HG02759 (cell line): ENCODE data around the gene ARHGAP24.

Source experiments
- ATAC-seq: cut with Tn5 transposase; IDR thresholded peaks from one replicate; pipeline ENCODE4 v1.9.1; 2021; ENCODE audit warnings: mild to moderate bottlenecking, moderate library complexity; ENCODE audit not compliant: unreplicated experiment

The ARHGAP24 gene

DNA sequence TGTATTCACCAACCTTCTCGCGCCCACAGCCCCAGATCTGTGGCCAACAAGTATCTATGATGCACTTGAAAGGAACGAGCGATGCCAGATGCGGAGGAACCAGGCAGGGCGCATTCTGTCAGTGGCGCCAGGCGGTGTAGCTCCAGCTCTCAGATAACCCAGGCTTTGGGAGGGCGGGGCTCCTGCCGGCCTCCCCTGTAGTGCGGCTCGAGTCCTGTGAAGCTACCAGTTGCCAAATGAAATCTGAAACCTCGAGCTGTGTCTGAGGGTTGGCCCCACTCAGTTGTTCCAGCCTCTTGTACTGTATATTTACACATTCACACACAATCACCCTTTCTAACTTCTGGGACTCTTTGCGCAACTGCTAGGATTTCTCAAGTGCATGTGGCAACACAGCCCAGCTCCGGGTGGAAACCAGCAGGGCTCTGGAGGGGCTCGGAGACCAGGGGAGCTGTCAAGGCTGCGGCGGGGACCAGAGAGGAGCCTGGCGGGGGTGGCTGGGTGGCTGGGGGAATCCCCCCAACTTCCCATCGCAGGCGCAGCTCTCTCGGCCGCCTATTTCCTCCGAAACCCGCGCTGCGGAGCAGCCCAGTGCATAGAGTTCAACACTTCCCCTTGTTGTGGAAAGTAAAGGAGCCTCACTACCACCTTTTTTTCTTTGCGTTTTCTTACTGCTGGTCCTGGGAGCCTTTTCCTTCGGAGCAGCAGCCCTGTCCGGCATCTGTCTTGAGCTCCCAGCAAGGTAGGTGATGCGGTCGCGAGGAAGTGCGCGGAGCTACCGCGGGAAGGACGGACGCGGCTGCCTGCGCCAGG lies at the start of gene ARHGAP24:
TSS of gene ARHGAP24 (plus strand) at position 333 of the 813 bp plus-strand sequence.
- peak; percentile 90 for ATAC-seq

DNA sequence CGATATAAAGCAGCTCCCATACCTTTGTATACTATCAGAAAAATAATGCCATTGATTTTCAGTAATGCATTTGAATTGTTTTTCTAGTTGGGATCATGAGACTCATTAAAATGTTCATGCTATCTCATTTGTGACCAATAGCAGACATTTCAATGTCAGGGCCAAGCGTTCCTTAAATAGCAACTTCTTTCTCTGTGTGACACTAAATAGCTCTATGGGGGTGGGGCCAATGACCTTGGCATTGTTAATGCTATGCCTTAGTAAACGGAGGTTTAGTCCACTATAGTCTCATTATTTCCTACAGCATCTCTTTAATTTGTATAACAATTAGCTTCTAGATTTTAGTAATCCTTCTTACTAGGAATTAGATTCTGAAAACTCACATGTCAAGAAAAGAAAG lies 48.6 kb upstream of the ARHGAP24 start:
- no peak for ATAC-seq

DNA sequence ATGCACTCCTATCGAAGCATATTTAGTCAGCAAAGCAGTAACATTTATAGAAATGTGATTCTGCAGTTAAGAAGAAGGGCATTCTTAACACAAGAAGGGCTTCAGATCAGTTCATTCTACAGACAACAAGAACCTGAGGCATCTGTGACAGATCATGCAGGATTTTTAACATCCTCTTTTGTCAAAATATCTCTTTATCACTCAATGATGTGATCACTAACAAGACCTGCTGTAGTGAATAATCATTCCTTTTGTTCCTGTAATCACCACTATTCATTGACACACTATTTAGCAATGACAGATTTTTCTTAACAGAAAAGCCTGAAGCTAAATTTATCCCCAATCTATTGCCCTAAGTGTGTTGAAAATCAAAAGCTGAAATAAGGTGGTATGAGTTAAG lies 47.8 kb upstream of the ARHGAP24 start:
- ATAC-seq: no peak

DNA sequence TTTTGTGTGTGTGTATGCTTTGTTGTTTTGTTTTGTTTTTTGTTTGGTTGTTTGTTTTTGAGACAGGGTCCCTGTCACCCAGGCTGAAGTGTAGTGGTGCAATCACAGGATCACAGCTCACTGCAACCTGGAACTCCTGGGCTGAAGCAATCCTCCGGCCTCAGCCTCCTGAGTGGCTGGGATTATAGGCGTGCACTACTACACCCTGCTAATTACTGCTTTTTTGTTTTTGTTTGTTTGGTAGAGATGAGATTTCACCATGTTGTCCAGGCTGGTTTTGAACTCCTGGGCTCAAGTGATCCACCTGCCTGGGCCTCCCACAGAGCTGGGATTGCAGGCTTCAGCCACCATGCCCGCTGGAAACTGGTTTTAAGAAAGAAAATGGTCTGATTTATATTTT lies 44.7 kb upstream of the ARHGAP24 start:
- no peak for ATAC-seq

DNA sequence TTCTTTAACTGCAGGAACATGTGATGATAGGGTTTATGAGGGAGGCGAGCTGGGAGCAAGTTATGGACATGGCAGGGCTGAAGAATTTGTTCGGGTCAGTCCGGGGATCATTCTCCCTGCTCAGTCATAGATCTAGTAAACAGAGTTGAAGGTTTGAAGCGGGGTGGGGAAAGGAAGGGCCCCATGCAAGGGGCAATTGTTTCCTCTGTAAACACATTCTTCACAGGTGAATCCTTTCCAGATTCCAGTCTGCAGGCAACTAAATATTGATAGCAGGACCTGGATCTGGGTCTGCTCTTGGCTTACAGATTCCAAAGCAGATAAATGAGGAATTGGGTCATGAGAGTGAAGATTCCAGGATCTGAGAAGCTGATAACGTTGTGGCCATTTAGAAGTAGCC lies 44.3 kb upstream of the ARHGAP24 start:
- ATAC-seq: no peak

DNA sequence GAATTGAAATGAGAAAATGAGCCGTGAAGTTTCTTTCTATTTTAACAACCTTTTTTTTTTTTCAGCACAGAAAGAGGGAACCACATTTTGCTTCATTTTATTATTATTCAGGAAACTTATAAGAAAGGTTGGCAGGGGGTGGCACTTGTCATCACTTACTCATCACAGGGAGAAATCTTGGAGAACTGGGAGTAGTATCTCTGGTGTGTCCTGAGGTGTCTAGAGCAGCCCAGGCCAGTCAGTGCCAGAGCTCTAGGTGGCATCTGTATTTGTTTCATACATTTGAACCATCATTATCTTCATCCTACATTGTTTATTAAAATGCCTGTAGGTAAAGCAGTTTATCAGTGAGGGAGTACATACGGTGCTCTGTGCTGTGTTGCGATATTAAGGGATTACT lies 43.8 kb upstream of the ARHGAP24 start:
- ATAC-seq: no peak

DNA sequence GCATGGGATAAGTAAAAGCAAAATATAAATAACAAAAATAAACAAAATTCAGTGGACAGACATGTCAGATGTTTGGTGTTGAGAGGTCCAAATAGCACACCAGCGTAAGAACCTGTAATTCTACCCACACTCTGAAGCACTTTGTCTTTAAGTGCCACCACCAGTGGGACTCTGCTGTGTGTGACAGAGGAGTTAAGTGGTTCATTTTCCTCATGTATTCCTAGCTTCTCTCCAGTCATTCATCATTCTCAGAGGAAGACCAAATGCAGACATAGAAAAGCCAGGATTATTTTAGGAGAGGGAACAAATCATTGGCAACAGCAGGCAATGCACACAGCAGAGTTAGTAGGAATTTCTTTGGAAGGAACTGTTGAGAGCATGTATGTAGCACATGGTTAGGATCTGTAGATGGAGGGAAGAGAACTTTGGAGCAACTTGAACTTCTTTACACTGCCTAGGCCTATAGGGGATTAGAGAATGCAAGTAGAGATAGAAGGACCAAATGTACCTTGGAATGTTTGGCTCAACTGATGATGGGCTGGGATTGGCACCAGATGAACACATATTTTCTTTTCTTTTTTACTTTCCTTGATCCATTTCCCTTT lies 43.0 kb upstream of the ARHGAP24 start:
- no peak for ATAC-seq

DNA sequence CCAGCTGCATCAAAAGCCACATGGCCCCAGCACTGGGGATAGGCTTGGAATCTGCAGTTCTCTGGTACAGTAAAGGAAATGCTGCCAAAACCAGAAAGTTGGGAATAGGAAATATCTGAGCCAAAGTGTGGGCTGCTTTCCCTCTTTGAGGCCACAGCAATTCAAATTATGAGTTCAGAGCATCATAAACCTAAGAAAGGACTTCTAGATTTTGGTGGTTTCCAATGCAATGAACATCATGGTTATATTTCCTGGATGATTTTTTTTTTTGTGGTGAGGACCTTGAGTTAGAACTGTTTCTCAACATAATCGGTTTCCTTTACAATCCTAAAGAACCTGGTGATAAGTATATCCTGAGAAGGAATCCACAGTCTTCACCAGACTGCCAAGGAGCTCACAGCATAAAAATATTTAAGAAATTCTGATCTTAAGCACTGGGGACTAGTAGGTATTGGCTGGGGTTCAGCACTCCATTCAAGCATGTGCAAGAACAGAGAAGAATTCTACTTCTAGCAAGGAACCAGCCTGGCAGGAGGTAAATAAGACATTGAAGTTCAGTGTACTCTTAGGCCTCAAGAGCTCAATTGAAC lies 29.8 kb upstream of the ARHGAP24 start:
- no peak for ATAC-seq

DNA sequence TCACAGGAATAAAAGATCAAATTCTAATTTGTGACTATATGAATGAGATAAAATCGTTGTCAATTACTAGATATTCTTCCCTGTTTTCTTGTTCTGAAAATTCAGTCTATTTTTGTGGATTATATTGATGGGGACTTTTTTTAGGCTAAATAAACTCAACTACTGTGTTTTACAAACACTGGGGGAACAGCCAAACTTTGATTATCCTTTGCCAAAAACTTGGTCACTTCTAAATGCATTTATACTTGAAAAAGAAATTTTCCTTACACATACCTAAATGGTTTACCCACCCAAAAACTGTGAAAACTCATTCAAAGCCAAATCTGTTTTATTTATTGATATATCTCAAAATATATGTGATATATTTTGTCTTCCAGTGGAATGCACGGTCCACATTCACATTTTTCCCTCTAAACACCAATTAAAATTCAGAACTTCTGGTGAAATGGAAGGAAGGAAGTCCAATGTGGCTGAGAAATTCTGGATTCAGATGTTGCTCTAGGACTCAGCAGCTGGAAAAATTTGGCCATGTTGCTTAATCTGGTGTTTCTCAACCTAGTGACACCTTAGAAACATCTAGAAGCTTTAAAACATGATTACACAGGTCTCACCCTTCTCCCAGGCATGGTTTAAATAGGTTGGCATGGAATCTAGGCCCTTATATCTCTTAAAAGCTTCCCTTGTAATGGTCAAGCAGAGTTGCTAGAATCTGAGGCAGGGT lies 28.6 kb upstream of the ARHGAP24 start:
- ATAC-seq: no peak

DNA sequence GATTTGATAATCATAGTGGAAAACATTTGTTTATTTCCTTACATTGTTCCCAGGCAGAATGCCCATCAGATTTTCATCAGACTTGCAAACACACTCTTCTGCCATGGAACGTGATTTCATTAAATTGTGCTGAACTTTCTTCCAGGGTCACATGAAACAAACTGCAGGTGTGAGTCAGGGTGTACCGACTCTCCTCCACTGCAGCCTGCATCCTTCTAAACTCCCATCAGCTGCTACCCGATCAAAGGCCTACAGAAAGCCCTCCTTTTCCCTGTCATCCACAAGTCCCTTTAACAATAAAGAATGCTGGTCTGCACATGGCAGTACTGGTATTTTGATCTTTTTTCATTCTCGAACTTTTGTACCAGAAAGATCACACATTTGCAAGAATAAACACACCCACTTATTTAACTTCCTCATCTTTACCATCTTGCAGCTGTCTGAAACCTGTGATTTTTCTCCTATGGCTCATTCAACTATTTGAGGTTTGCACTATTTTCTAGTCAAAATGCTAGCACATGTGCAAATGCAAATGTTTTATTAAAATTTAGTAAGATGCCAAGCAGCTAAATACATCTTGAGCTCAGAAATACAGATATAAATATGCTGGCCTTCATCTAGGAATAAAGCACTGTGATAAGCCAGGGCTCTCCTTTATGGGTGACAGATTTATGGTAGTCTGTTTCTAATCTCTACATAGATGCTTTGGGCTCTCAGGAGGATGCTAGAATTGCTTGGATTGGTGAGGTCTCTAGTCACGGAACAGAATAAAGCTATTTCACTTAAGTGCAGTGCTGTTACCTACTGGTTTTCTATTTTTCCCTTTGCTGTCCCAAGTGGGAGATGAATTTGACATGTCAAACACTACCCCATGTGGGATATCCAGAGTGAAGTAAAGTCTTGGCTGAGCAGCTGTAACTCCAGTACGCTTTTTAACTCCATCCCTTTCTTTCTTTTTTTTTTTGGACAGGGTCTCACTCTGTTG lies 25.8 kb upstream of the ARHGAP24 start:
- no peak for ATAC-seq

DNA sequence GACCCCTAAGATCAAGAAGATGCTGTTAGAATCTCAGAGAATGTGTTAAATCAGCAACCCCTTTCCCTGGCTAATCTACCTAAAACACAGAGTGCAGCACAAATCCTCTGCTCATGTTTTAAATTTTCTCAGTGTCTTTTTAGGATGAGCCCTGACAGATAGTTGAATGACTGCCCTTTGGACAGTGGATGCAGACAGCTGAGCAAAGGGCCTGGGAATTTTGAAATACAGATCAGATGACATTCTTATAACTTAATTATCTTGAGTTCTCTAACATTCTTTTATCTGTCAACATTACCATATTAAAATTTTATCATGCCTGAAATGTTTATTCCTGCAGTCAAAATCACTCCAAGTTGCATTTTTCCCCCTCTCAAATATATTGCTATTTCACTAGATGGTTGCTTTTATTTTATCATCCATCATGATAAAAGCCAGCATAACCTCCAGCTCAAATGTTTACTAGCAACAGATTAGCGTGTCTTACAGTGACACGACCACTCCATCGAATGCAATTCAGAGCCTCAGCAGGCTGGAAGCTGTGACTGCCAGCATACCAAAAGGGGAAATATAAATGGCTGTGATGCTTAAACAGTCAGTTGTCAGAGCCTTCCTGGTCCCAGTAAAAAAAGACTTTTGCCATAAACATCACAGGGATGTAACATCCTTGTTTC lies 22.8 kb upstream of the ARHGAP24 start:
- ATAC-seq: no peak

DNA sequence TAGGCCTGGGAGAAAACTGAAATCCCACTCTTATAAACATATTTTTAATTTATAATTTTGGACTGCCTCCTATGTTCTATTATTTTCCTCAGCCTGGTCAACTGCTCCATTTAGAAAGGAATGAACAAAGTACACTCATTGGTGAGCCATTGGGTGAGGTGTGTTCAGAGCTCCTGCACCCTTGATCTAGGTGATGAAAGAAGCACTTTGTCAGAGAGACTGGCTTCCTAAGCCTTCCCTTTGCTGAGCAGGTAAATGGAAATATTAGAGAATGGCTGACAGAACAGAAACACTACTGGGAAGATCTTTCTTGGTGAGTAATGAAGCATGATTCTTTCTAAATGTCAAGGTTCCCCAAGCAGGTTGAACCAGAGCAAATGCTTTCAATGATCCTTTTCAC lies 19.0 kb upstream of the ARHGAP24 start:
- no peak for ATAC-seq

DNA sequence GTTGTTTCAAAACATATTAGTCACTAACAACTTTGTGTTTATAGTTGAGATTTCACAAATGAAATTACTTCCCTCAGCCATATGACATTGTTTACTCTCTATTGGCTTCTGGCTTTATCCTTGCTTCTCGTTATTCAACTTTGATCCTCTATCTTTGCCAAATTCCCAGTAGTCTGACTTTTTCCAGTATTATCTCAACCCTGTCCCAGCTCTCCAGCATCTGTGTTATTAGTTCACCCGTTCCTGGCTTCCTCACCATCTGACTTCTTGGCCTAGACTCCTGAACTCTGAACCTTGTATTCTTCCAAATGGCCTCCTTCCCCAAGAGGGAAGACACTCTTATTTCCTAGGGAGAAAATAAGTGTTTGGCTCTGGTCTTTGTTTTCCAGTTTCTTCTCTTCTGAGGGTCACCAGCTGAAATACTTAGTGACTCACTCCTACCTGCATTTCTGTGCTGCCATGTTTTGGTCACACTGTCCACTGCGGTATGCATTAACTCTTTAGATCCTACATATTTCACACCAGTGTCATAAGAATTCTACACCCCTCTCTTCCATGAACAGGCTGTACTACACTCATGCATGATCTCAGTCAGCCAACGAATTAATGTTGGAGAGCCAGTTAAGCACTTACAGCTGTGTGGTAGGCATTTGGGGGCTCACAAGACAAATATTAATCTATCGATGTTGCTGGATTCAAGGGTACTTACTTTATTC lies 17.0 kb upstream of the ARHGAP24 start:
- no peak for ATAC-seq

DNA sequence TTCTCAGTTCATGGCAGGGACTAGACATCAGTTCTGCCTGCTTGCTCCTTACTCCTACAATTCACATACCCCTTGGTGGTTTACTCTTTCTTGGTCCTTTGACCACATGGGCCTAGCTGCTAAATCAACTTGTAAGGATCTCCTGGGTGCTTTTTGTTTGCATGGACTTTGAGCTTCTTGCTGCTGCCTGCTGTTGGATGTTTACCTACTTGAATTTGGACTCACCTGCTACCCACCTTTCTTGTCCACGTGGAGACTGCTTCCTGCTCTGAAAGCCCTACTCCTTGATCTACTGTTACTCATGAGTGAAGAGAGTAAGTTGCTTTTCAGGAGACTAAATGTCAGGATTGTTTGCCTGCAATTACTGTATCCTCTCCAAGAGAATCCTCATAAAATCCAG lies 15.2 kb upstream of the ARHGAP24 start:
- ATAC-seq: no peak

DNA sequence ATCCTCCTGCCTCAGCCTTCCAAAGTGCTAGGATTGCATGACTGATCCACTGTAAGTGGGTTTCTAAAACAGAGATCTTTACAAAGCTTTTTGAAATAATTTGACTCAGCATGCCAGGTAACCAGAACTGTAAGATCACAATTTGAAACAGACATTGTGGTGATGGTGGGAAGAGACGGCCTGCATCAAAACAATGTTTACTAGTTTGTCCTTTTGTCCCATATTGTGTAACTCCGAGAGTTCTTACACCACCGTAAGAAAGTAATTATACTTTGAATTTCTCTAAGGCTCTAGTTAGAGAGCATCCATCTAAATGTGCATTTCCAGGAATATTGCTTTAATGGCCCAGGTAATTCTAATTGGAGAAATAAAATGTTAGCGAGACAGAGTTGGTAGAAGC lies 594 bp upstream of the ARHGAP24 start:
- ATAC-seq: no peak

DNA sequence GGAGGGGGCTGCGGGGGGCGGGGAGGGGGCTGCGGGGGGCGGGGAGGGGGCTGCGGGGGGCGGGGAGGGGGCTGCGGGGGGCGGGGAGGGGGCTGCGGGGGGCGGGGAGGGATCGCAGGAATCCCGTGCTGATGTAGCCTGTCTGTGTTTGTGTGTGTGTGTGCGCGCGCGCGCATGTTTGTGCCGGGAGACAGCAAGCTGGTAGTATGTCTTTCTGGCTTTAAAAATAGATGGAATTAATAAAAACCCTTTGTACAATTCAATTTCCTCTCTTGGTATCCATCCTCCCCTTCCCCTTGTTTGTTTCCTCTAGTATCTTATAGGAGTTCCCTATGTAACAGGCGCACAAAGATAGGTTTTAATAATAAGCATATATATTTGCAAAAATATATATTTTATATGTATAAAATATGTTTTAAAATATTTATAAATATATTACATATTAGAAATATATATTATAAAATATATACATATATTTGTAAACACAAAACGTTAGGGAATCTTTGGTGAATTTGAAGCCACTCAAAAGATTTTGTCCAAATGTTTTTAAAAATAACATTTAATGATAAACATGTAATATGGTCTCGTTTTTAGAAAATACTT lies 782 bp downstream of the ARHGAP24 start:
- ATAC-seq: no peak

DNA sequence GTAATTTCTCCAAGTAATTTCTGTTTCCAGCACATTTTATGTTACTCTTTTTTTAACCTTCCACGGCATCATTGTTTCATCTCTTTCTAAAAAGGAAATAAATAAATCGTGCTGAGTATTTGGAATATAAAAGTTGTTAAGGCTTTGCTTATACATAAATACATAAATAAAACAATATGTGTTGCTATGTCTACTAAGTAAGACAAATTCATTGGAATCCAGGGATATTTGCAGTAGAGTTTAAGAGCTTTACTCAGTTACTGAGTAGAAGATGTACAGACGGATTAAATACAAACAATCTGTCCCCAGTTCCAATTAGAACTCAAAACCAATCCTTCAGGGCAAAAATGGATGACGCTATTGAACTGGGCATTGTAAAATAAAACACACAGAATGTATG lies 1.4 kb downstream of the ARHGAP24 start:
- no peak for ATAC-seq

DNA sequence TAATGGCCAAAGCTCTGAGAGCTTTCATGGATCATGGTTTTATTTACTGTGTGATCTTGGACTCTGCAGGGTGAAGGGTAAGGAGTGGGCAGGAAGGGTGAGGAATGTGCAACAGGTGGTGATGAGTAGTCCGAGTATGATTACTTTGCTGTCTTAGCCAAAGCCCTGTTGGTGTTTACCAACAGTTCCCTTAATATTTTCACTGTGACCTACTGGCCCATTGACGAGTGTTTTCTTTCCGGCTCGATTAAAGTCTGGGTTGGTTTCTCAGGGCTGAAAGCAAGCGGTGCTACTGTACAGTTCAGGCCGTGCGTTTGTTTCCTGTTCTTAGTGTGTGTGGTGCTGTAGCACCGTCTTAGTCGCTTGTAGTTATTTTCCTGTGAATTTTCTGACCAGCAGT lies 2.6 kb downstream of the ARHGAP24 start:
- no peak for ATAC-seq

DNA sequence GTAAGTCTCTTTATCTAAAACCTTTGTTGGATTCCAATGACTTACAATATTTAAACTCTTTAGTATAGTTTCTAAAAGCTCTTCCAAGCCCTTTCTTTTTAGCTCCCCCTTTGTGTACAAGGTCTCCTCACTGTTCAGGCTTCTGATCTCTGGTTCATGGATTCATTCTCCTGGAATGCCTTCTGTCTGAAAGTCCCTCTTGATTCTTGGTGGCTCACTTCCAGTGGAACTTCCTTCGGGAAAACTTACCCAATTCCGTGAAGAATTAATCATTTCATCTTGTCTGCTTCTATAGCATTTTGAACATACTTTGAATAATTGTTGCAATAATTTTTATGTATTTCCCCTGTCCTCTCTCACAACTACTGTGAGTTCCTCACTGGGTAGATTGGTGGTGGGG lies 3.6 kb downstream of the ARHGAP24 start:
- ATAC-seq: no peak
